Subcutaneous adipose tissue (tissue), 4 donors: ENCODE results near the gene CRADD. TPM values are rescaled to one million over a fixed set of nuclear protein-coding genes. Genes with fewer than 3 reads are reported as not detected.

ENCODE experiments used
- CTCF ChIP-seq: fragments of 450-650 bp; IDR thresholded peaks from one replicate; pipeline ENCODE4 v1.5.1; 2016; ENCODE audit warnings: low read depth, mild to moderate bottlenecking, control low read depth, antibody characterized with exemption, moderate library complexity
- total RNA-seq, 4 donors: library from RNA; depleted of rRNA; stranded (reverse); fragments of >200 nt; gene quantifications; one replicate each; pipeline ENCODE4 v1.1.0, GENCODE V29; 2016

CRADD gene
- total RNA-seq, 4 donors from 2014 or later, result 22.5 to 43.7 (median 39.3) TPM

GRCh38 chr12:93877446-93877845 is 200.3 kb downstream of the CRADD start:
- no peak for TF ChIP-seq CTCF

GRCh38 chr12:93879476-93880421 is 202.6 kb downstream of the CRADD start:
- no peak for TF ChIP-seq CTCF

DNA sequence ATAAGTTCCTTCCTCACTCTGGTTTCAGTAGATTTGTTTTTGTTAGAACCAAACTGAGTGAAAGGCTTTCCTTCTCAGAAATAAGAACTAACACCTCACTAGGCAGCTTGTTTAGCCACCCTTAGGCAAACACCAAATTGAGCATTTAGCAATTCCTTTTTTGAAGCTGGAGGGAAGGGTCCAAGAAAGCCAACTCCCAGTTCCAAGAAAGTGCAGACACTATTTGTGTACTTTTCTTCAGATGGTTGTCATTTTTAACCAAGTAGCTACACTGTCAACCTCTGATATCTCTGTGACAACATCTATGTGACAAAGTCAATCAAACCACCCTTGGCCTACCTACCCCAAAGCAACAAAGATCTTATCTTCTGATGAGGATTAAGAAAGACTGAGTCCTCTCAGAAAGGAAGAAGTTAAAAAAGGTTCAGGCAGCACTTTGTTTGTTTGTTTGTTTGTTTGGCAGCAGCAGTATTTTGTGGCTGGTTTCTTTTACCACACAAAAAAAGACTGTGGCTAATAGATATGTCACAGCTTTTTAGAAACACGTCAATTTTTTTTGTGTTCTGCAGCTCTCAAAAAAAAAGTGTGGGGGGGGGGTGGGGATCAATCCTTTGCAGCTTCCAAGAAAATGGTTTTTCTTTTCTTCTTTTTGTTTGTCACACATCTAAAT is 203.8 kb downstream of the CRADD start:
- no peak for TF ChIP-seq CTCF

- TF ChIP-seq CTCF, result no peak
These were observed 205.6 kb downstream of the CRADD start for GRCh38 chr12:93882763-93883162.

- no peak for TF ChIP-seq CTCF
These were observed 206.4 kb downstream of the CRADD start for GRCh38 chr12:93883436-93884154.

- no peak for TF ChIP-seq CTCF
These were observed 207.8 kb downstream of the CRADD start for GRCh38 chr12:93884794-93885460.
